HepG2 (cell line): Measurements from ENCODE around the gene SLC12A3. TPM values are rescaled to one million over a fixed set of nuclear protein-coding genes. Genes with fewer than 3 reads are reported as not detected.

Experiments
- ARNT2 ChIP-seq: sonication (generic); formaldehyde crosslinking; IDR thresholded peaks from 2 replicates; pipeline ENCODE4 v1.8.0; 2022; ENCODE audit warnings: mild to moderate bottlenecking, low read depth, missing genetic modification reagents, moderate library complexity
- DMAP1 ChIP-seq: IDR thresholded peaks from 2 replicates; pipeline ENCODE4 v1.6.1; 2016
- DR1 ChIP-seq: sonication (generic); formaldehyde crosslinking; IDR thresholded peaks from 2 replicates; pipeline ENCODE4 v1.8.0; 2021; ENCODE audit warnings: mild to moderate bottlenecking, missing genetic modification reagents, inconsistent platforms
- ELF3 ChIP-seq: IDR thresholded peaks from 2 replicates; pipeline ENCODE4 v1.6.1; 2016; ENCODE audit warnings: missing genetic modification reagents, missing compliant biosample characterization
- FOXC1 ChIP-seq: sonication (generic); formaldehyde crosslinking; IDR thresholded peaks from 2 replicates; pipeline ENCODE4 v1.8.0; 2022; ENCODE audit warnings: mild to moderate bottlenecking, missing genetic modification reagents, borderline replicate concordance
- MAZ ChIP-seq, 2 experiments: sonication (generic) in 1 of 2; formaldehyde crosslinking in 1 of 2; IDR thresholded peaks; 2 replicates each; pipeline versions ENCODE4 v1.5.0 to v1.6.1; 2012 to 2020; ENCODE audit warnings: low read depth in 2 of 2, mild to moderate bottlenecking in 2 of 2, borderline replicate concordance in 1 of 2, improper control_type of control experiment in 1 of 2, low read length in 1 of 2, missing genetic modification reagents in 1 of 2, moderate library complexity in 1 of 2
- MTA3 ChIP-seq: sonication (generic); formaldehyde crosslinking; IDR thresholded peaks from 2 replicates; pipeline ENCODE4 v1.4.0; 2020; ENCODE audit warnings: missing genetic modification reagents
- MYNN ChIP-seq: sonication (generic); formaldehyde crosslinking; IDR thresholded peaks from 2 replicates; pipeline ENCODE4 v1.4.0; 2020; ENCODE audit warnings: mild to moderate bottlenecking, low read depth, missing genetic modification reagents
- NKX3-1 ChIP-seq: sonication (generic); formaldehyde crosslinking; IDR thresholded peaks from 2 replicates; pipeline ENCODE4 v1.5.0; 2020; ENCODE audit warnings: missing genetic modification reagents
- RBAK ChIP-seq: sonication (generic); formaldehyde crosslinking; IDR thresholded peaks from 2 replicates; pipeline ENCODE4 v1.5.1; 2020; ENCODE audit warnings: mild to moderate bottlenecking, missing genetic modification reagents
- RBFOX2 ChIP-seq: fragments of 200-400 bp; formaldehyde crosslinking; IDR thresholded peaks from 2 replicates; pipeline ENCODE4 v1.6.1; 2017; ENCODE audit warnings: low read depth, mild to moderate bottlenecking, low read length
- ZEB1 ChIP-seq: IDR thresholded peaks from 2 replicates; pipeline ENCODE4 v1.6.1; 2012; ENCODE audit warnings: mild to moderate bottlenecking, low read depth, inconsistent platforms; ENCODE audit not compliant: insufficient replicate concordance
- ZNF407 ChIP-seq: sonication (generic); formaldehyde crosslinking; IDR thresholded peaks from one replicate; pipeline ENCODE4 v1.5.1; 2020; ENCODE audit warnings: mild to moderate bottlenecking, missing genetic modification reagents; ENCODE audit errors: not compliant biosample characterization
- ZNF431 ChIP-seq: sonication (generic); formaldehyde crosslinking; IDR thresholded peaks from 2 replicates; pipeline ENCODE4 v1.9.0; 2022; ENCODE audit warnings: missing genetic modification reagents, low read depth, mild to moderate bottlenecking, borderline replicate concordance
- ZNF567 ChIP-seq: sonication (generic); formaldehyde crosslinking; IDR thresholded peaks from 2 replicates; pipeline ENCODE4 v1.8.1; 2023; ENCODE audit warnings: mild to moderate bottlenecking, missing genetic modification reagents, borderline replicate concordance
- ZNF678 ChIP-seq: sonication (generic); formaldehyde crosslinking; IDR thresholded peaks from 2 replicates; pipeline ENCODE4 v1.4.0; 2020; ENCODE audit warnings: mild to moderate bottlenecking, missing genetic modification reagents
- ZNF747 ChIP-seq: sonication (generic); formaldehyde crosslinking; IDR thresholded peaks from 2 replicates; pipeline ENCODE4 v1.8.1; 2023; ENCODE audit warnings: missing genetic modification reagents, mild to moderate bottlenecking, borderline replicate concordance
- ZNF761 ChIP-seq: sonication (generic); formaldehyde crosslinking; conservative IDR thresholded peaks from 2 replicates; pipeline ENCODE4 v1.4.0; 2020; ENCODE audit warnings: mild to moderate bottlenecking, missing genetic modification reagents
- ZNF768 ChIP-seq: sonication (generic); formaldehyde crosslinking; IDR thresholded peaks from 2 replicates; pipeline ENCODE4 v1.4.0; 2020; ENCODE audit warnings: missing genetic modification reagents
- ZNF839 ChIP-seq: sonication (generic); formaldehyde crosslinking; IDR thresholded peaks from 2 replicates; pipeline ENCODE4 v1.4.0; 2020; ENCODE audit warnings: missing genetic modification reagents, mild to moderate bottlenecking, borderline replicate concordance
- ZZZ3 ChIP-seq: sonication (generic); formaldehyde crosslinking; IDR thresholded peaks from 2 replicates; pipeline ENCODE4 v1.4.0; 2020; ENCODE audit warnings: missing genetic modification reagents, mild to moderate bottlenecking, borderline replicate concordance
- polyA plus RNA-seq, 8 experiments: library from polyadenylated mRNA; depleted of rRNA in 3 of 8; stranded (reverse) in 7 of 8; unstranded in 1 of 8; fragments of >200 nt; fragmentation: Illumina TruSeq in 4 of 8; extraction: Trizol in 4 of 8; gene quantifications; 2 replicates each; pipeline versions ENCODE4 v1.2.1 to v1.2.3, GENCODE V29; 2011 to 2016; ENCODE audit warnings: low read depth in 4 of 8, missing spikeins in 1 of 8, mixed read lengths in 1 of 8; ENCODE audit not compliant: insufficient read depth in 1 of 8
- total RNA-seq, 5 experiments: library from RNA; depleted of rRNA; stranded (reverse); fragments of >200 nt; fragmentation: Illumina TruSeq; extraction: Trizol; gene quantifications; 2 replicates each; pipeline ENCODE4 v1.2.3, GENCODE V29; 2016; ENCODE audit warnings: low read depth in 1 of 5

SLC12A3 gene
- total and polyA plus RNA-seq, 2 of the 13 experiments (the other 11 are each of a cell fraction or from before 2014, with no cell fraction given): 6.2 TPM; not detected in 1

- TF ChIP-seq ZNF747 (CRISPR knock-in tag): no peak; the same call in 1 of the 2 replicates
- no peak for TF ChIP-seq ZNF407
- 0 out of 2 replicates have a peak, but pooled peaks have one; percentile 13 for TF ChIP-seq ZNF768
- no peak; the same call in 1 of the 2 replicates for TF ChIP-seq DMAP1 (CRISPR knock-in tag)
- no peak for TF ChIP-seq ZNF761 (CRISPR knock-in tag)
- no peak for TF ChIP-seq ZNF839
- no peak for TF ChIP-seq ZZZ3 (CRISPR knock-in tag)
- no peak for TF ChIP-seq RBAK (CRISPR knock-in tag)
- peak; percentile 6 for TF ChIP-seq ZEB1
- no peak for TF ChIP-seq NKX3-1 (CRISPR knock-in tag)
- TF ChIP-seq FOXC1 (CRISPR knock-in tag): no peak
- no peak; the same call in 1 of the 2 replicates for TF ChIP-seq ARNT2 (CRISPR knock-in tag)
- TF ChIP-seq MTA3: no peak
- 0 out of 2 replicates have a peak, but pooled peaks have one; percentile 28 for TF ChIP-seq RBFOX2
- TF ChIP-seq DR1 (CRISPR knock-in tag): 0 out of 2 replicates have a peak, but pooled peaks have one; percentile 27
- no peak for TF ChIP-seq ZNF678 (CRISPR knock-in tag)
- no peak for TF ChIP-seq ZNF431 (CRISPR knock-in tag)
- TF ChIP-seq ZNF567: no peak
- no peak for TF ChIP-seq MAZ (IDR thresholded peaks at IDR 0.05; ENCODE audit: borderline replicate concordance, low read depth, low read length)
- no peak for TF ChIP-seq MAZ (CRISPR knock-in tag; IDR thresholded peaks at IDR 0.05; ENCODE audit: low read depth)
- TF ChIP-seq ELF3 (CRISPR knock-in tag): peak; percentile 11
- TF ChIP-seq MYNN: no peak
Measured at GRCh38 chr16:56849690-56850680, 15.0 kb upstream of the SLC12A3 start (continued).
